Hepatocyte (in vitro differentiated cells): ENCODE measurements around the gene TMEM117.

Source experiments
- CTCF ChIP-seq: fragments of 200-600 bp; sonication (generic); IDR thresholded peaks from 2 replicates; pipeline ENCODE4 v1.5.1; 2016; ENCODE audit warnings: antibody characterized with exemption, mild to moderate bottlenecking; ENCODE audit not compliant: poor library complexity
- EZH2 ChIP-seq: fragments of 200-600 bp; sonication (generic); IDR thresholded peaks from 2 replicates; pipeline ENCODE4 v1.6.1; 2016; ENCODE audit warnings: antibody characterized with exemption, mild to moderate bottlenecking, borderline replicate concordance

DNA sequence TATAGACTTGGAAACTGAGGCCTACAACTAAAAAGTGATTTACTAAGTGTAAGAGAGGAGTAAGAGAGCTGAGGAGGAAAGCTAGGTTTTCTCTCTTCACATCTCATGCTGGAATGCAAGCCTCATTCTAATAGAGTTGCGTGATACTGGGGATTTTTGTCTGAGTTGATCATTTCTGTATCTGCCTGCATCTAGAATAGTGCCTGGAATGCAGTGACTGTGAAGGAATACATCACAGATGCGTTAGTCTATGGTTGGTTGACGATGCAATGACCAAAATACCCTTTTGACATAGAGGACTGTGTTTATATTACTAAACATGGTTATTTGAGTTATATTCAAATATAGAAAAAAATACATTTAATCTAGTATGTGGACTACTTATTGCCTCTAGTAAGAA, 9.2 kb upstream of the TMEM117 start:
- TF ChIP-seq CTCF (no peak), EZH2 (no peak)
